HG02623 (cell line): ENCODE results near the gene SMNDC1.

Source experiments
- ATAC-seq: cut with Tn5 transposase; IDR thresholded peaks from one replicate; pipeline ENCODE4 v1.9.1; 2021; ENCODE audit warnings: moderate library complexity; ENCODE audit not compliant: unreplicated experiment

The SMNDC1 gene

DNA sequence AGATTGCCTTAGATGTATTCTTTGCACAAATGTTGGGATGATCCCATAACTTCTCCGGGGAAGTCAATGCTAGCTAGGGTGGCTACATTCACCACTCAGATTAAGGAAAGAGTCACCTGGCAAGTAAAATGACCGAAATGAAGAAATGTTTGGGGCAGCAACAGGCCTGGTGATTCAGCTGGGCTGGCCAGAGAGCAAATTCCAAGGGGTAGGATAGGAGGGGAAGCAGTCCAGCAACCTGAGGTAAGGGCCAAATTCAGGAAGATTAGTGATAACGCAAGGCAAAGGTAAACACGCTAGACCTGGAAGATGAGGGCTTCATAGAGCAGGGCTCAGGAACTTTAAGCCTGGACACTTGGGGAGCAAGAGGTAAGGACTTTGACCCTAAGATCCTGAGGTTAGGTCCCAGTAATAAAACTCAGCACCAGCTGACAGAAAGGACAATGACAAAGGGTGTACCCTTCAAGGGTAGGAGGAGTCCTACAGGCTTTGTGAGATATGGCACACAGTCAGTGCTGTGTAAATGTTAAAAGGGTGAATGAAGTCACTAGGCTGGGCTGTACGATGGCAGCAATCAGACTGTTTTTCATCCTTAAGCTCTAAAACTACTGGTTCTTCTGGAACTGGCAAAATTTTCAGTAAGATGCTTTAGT is 22.7 kb upstream of the SMNDC1 start:
- ATAC-seq = no peak

- no peak for ATAC-seq
Measured at GRCh38 chr10:110326351-110327032, 21.8 kb upstream of the SMNDC1 start.

DNA sequence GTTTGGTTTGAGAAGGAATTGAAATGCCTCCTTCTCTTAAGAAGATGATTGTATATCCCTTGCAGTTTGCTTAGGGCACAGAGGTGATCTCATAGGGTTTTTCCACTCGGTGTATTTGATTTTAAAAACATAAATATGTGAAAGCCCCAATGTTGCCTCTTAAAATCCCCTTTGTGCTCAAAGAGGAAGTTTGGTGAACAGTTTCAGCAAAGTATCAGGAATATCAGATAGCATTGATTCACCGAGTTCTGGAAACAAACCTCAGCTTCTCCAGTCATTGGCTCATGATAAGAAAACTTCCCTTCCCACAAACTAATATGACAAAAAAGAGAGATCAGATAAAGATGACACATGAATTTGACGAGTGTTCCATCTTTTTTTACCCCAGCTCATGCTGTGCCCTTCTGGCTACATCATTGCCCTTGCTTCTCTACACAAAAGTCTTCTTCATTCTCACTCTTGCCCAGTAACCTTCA is 20.1 kb upstream of the SMNDC1 start:
- ATAC-seq = peak; percentile 45

- ATAC-seq = no peak
Measured at GRCh38 chr10:110324201-110324804, 19.6 kb upstream of the SMNDC1 start.

GRCh38 chr10:110323503-110323902 is 18.8 kb upstream of the SMNDC1 start:
- no peak for ATAC-seq

DNA sequence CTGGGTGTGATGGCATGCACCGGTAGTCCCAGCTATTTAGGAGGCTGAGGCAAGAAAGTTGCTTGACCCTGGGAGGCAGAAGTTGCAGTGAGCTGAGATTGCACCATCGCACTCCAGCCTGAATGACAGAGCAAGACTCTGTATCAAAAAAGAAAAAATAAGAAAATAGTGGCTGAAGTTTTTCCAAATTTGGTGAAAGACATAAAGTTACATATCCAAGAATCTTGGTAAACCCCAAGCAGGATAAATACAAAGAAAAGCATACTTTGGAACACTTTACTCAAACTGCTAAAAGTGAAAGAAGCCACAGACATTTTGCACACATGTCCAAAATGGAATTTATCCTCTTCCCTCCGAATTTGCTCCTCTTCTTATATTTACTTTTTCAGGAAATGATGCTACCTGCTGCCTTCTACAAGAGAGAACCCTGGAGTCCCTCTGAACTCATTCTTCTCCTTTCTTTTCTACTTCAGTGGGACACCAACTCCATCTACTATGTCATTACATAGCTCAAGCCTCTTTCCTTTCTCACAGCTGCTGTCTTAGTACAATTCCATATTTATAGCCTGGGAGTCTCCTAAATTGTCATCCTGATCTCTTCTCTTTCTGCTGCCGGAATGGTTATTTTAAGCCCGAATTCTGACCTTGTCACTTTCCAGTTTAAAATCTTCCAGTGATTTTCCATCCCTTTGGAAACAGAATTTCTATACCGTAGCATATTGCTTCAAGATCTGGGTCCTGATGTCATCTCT is 17.3 kb upstream of the SMNDC1 start:
- ATAC-seq = no peak

- ATAC-seq = no peak
Measured at GRCh38 chr10:110317866-110318850, 13.4 kb upstream of the SMNDC1 start.

GRCh38 chr10:110313674-110314073 is 9.0 kb upstream of the SMNDC1 start:
- ATAC-seq = no peak

DNA sequence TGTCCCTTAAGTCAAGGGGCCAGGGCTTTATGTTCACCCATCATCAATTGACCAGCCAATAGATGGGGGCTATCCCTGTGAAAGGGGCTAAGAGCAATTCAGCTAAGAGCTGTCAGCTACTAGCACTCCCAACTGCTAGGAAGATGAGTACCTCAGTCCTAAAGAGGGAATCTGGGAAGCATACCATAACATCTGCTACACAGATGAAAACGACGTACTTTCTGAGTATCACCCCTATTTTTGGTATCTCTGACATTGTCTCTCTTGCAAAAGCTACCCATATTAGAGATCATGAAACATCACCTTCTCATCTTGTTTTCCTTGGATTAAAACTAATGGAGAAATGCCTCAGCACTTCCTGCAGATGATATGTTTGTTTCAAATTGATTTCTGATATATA is 7.5 kb upstream of the SMNDC1 start:
- no peak for ATAC-seq

DNA sequence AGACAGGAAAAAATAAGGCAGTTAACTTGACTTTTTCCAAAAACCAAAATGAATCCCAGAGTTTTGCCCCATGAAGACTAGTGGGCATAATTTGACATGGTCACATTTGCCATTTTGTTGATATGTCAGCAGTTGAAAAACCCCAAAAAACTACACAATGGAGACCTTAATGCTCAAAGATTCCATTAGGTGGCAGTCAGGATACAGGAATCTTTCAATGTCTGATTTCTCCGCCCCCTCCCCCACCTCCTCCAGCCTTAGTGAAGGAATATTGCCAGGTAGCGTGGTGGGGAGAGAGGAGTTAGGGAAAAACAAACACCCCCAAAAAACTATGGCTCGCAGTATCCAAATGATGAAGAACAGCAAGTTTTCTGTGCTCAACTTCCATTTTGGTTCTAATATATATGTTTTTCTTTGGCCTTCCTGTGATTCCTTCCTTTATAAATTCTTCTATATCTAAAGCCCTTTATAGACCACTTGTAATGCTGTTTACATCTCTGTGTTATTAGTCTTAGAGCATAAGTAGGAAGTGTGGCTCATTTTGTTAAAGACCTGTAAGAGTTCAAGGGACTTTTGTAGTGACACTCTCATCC is 6.7 kb upstream of the SMNDC1 start:
- no peak for ATAC-seq

DNA sequence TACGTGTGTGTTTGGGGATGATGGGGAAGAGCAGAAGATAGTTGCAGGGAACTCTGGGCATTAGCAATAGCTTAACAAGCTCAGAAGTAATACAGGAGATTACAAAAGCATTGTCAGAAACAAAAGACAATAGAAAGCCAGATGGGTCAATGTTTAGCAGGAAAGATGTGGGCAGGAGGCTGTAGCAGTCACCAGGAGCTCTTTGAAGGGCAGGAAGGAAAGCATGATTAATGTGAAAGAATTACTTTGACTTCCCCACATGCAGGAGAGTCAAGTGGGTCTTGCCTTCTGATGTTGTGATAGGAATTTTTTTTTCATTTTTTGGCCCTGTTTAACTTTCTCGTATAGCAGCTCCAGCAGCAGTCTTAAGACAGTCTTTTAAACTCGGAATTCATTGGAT is 6.0 kb upstream of the SMNDC1 start:
- ATAC-seq = no peak

GRCh38 chr10:110307805-110308204 is 3.1 kb upstream of the SMNDC1 start:
- no peak for ATAC-seq

GRCh38 chr10:110306452-110306768 is 1.7 kb upstream of the SMNDC1 start:
- no peak for ATAC-seq

GRCh38 chr10:110305767-110306451 is 1.2 kb upstream of the SMNDC1 start:
- ATAC-seq = peak; percentile 48

- ATAC-seq = peak; percentile 32
Measured at GRCh38 chr10:110304394-110304779, 333 bp downstream of the SMNDC1 start.

DNA sequence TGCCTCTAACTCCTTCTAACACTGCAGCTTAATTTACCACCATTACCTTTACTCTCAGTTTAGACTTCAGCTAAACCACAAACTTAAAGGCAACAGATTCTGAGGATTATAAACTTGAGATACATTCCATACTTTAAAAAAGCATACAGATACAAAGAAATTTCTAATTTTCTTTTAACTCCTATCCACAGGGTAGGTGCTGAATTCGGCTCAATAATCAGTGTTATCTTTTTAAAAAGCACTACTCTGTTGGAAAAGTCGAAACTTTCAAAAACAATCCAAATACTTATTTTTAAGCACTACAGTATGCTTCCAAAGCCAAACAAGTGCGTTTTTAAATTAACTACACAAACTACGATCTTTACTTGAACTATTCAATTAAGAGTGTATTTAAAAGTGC is 1.0 kb downstream of the SMNDC1 start:
- ATAC-seq = no peak

DNA sequence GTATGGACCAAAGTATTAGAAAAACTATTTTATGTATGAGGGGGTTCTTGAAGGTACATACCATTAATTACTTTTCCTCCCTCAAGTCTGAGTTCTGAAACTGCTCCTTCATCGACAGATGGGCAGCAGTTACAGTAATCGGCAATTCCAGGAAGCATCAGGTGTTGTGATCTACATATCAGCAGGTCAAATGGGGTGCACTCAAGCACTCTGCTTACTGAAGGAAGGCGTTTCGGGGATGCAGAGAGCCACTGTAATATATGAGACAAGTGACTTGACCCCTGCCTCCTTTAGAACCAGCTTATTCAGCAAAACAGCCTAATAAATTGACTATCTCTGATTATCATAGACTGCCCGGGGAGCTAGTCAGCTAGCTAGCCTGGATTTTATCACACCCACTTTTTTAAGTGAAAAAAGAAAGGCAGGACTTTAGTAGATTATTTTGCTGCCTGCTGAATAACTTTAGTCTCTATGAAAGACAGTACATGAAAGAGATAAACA is 4.2 kb downstream of the SMNDC1 start:
- ATAC-seq = no peak

DNA sequence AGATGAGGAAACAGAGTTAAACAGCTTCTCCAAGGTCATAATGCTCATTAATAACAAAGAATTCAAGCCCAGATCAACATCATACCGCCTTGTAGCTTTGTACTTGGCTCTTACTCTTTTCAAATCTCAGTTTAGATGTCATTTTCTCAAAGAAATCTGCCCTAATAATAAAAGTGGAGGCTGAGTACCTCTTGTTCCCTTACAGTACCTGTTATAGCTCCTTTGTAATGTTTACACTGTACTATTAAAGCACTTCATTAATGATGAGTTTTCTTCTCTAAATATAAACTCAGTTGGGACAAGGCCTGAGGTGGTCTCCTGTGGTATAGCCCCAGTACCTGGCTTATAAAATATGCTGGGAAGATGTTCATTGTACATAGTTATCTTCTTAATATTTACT is 7.8 kb downstream of the SMNDC1 start:
- ATAC-seq = no peak

GRCh38 chr10:110286841-110287240 is 17.9 kb downstream of the SMNDC1 start:
- no peak for ATAC-seq
